HG03565 (cell line): ENCODE data around the gene PXN.
"Not testable (repeated sequence)": the region's sequence is repeated elsewhere in the genome, so short reads cannot be mapped to it uniquely, and the experiment has no call there.

Experiments
- ATAC-seq: cut with Tn5 transposase; IDR thresholded peaks from one replicate; pipeline ENCODE4 v1.9.1; 2021; ENCODE audit warnings: mild to moderate bottlenecking, moderate library complexity; ENCODE audit not compliant: unreplicated experiment

The PXN gene

GRCh38 chr12:120227233-120228040, 38.1 kb downstream of the PXN start:
- no peak for ATAC-seq

- no peak for ATAC-seq
Measured at GRCh38 chr12:120225852-120226640, 39.5 kb downstream of the PXN start.

- ATAC-seq: no peak
Measured at GRCh38 chr12:120225200-120225558, 40.4 kb downstream of the PXN start.

GRCh38 chr12:120224304-120225199, 41.0 kb downstream of the PXN start:
- ATAC-seq: no peak

- no peak for ATAC-seq
Measured at GRCh38 chr12:120223458-120224303, 41.8 kb downstream of the PXN start.

- ATAC-seq: no peak
Measured at GRCh38 chr12:120222288-120222832, 43.2 kb downstream of the PXN start.

- no peak for ATAC-seq
Measured at GRCh38 chr12:120221576-120221900, 44.0 kb downstream of the PXN start.

- ATAC-seq: no peak
Measured at GRCh38 chr12:120220838-120221575, 44.5 kb downstream of the PXN start.

- no peak for ATAC-seq
Measured at GRCh38 chr12:120218680-120219606, 46.6 kb downstream of the PXN start.

- ATAC-seq: no peak
Measured at GRCh38 chr12:120216742-120217605, 48.6 kb downstream of the PXN start.

GRCh38 chr12:120215766-120216735, 49.5 kb downstream of the PXN start:
- ATAC-seq: no peak

- ATAC-seq: no peak
Measured at GRCh38 chr12:120215357-120215735, 50.2 kb downstream of the PXN start.

- no peak for ATAC-seq
Measured at GRCh38 chr12:120214626-120215356, 50.7 kb downstream of the PXN start.

GRCh38 chr12:120213758-120214157, 51.8 kb downstream of the PXN start:
- no peak for ATAC-seq

- not testable (repeated sequence) for ATAC-seq
Measured at GRCh38 chr12:120213182-120213581, 52.3 kb downstream of the PXN start.

GRCh38 chr12:120212301-120212700, 53.2 kb downstream of the PXN start:
- ATAC-seq: no peak
